NCI-H2196 treated with DMSO at 0.1 percent for 48 hours (cell line): Measurements from ENCODE around the gene ZNF688.

Experiments used
- DNase-seq: peaks from one replicate; lab custom pipeline; 2025; ENCODE audit not compliant: unreplicated experiment; lab: John Stamatoyannopoulos, UW

Gene ZNF688

GRCh38 chr16:30585400-30586191, 14.1 kb upstream of the ZNF688 start, which contains the start of gene ZNF785:
TSS of gene ZNF785 (minus strand) at chr16:30585697. CDS start at chr16:30585611, 86 bp downstream.
- peak; percentile 98 for DNase-seq

GRCh38 chr16:30585022-30585399, 13.5 kb upstream of the ZNF688 start:
- DNase-seq, result no peak

- DNase-seq, result no peak
These were observed 11.3 kb upstream of the ZNF688 start for GRCh38 chr16:30582611-30583340.

- DNase-seq, result no peak
These were observed 9.9 kb upstream of the ZNF688 start for GRCh38 chr16:30581457-30581856.

GRCh38 chr16:30574678-30575077, 3.2 kb upstream of the ZNF688 start:
- DNase-seq, result no peak

- DNase-seq, result no peak
These were observed 674 bp downstream of the ZNF688 start for GRCh38 chr16:30570636-30571444.

- no peak for DNase-seq
These were observed 1.5 kb downstream of the ZNF688 start for GRCh38 chr16:30569746-30570635.

GRCh38 chr16:30569281-30569680, 2.2 kb downstream of the ZNF688 start:
- no peak for DNase-seq

GRCh38 chr16:30567991-30568638, 3.4 kb downstream of the ZNF688 start:
- peak; percentile 39 for DNase-seq

GRCh38 chr16:30567160-30567990, 4.1 kb downstream of the ZNF688 start:
- DNase-seq, result no peak

- DNase-seq, result no peak
These were observed 5.0 kb downstream of the ZNF688 start for GRCh38 chr16:30566531-30566930.

GRCh38 chr16:30565984-30566383, 5.5 kb downstream of the ZNF688 start:
- DNase-seq, result no peak

- no peak for DNase-seq
These were observed 6.0 kb downstream of the ZNF688 start for GRCh38 chr16:30565526-30565925.

GRCh38 chr16:30562021-30562420, 9.5 kb downstream of the ZNF688 start:
- DNase-seq, result no peak

GRCh38 chr16:30561089-30561816, 10.3 kb downstream of the ZNF688 start:
- DNase-seq, result no peak

GRCh38 chr16:30559690-30560089, 11.8 kb downstream of the ZNF688 start:
- no peak for DNase-seq

GRCh38 chr16:30558789-30559377, 12.6 kb downstream of the ZNF688 start:
- no peak for DNase-seq
